Loucy (cell line): ENCODE data around the gene ANAPC15.

Source experiments
- H2AFZ ChIP-seq: fragments of 200-600 bp; sonication (generic); 2 replicates; pipeline ENCODE4 v1.6.0; 2016; ENCODE audit warnings: antibody characterized with exemption, mild to moderate bottlenecking, low read length, moderate library complexity
- H3F3A ChIP-seq: fragments of 200-600 bp; 2 replicates; pipeline ENCODE4 v1.6.0; 2016; ENCODE audit warnings: antibody characterized with exemption, low read depth, mild to moderate bottlenecking
- H3K27me3 ChIP-seq: fragments of 200-600 bp; sonication (generic); 2 replicates; pipeline ENCODE4 v1.6.1; 2014; ENCODE audit warnings: low read length, mild to moderate bottlenecking; ENCODE audit not compliant: insufficient read depth, poor library complexity, severe bottlenecking
- H3K36me3 ChIP-seq: fragments of 200-600 bp; sonication (generic); 2 replicates; pipeline ENCODE4 v1.6.1; 2016; ENCODE audit warnings: low read length; ENCODE audit not compliant: insufficient read depth
- H3K4me1 ChIP-seq: fragments of 200-600 bp; sonication (generic); 2 replicates; pipeline ENCODE4 v1.5.1; 2014; ENCODE audit warnings: low read length, mild to moderate bottlenecking; ENCODE audit not compliant: insufficient read depth, poor library complexity, severe bottlenecking
- H3K4me2 ChIP-seq: fragments of 200-600 bp; sonication (generic); 2 replicates; pipeline ENCODE4 v1.6.0; 2014; ENCODE audit warnings: antibody characterized with exemption, low read length, low read depth, mild to moderate bottlenecking; ENCODE audit not compliant: poor library complexity, severe bottlenecking
- H3K4me3 ChIP-seq: fragments of 200-600 bp; sonication (generic); 2 replicates; pipeline ENCODE4 v1.5.1; 2014; ENCODE audit warnings: low read length, mild to moderate bottlenecking, mixed read lengths; ENCODE audit not compliant: poor library complexity, severe bottlenecking
- H3K79me2 ChIP-seq: fragments of 200-600 bp; sonication (generic); 2 replicates; pipeline ENCODE4 v1.6.1; 2014; ENCODE audit warnings: low read length; ENCODE audit not compliant: insufficient read depth
- H3K9ac ChIP-seq: fragments of 200-600 bp; sonication (generic); 2 replicates; pipeline ENCODE4 v1.6.0; 2014; ENCODE audit warnings: mild to moderate bottlenecking, low read depth, low read length, moderate library complexity; ENCODE audit not compliant: poor library complexity, severe bottlenecking
- H3K9me2 ChIP-seq: fragments of 200-600 bp; sonication (generic); replicated peaks from 2 replicates; pipeline ENCODE4 v1.6.1; 2016; ENCODE audit warnings: low read depth, low read length, mixed read lengths
- H3K9me3 ChIP-seq: fragments of 200-600 bp; sonication (generic); 2 replicates; pipeline ENCODE4 v1.6.1; 2014; ENCODE audit warnings: mild to moderate bottlenecking, antibody characterized with exemption, low read length, low read depth; ENCODE audit not compliant: insufficient read depth
- H4K20me1 ChIP-seq: fragments of 200-600 bp; sonication (generic); 2 replicates; pipeline ENCODE4 v1.6.0; 2014; ENCODE audit warnings: antibody characterized with exemption, low read length, mild to moderate bottlenecking; ENCODE audit not compliant: insufficient read depth, poor library complexity, severe bottlenecking
- CTCF ChIP-seq: fragments of 200-600 bp; sonication (generic); conservative IDR thresholded peaks from 2 replicates; pipeline ENCODE4 v1.5.1; 2014; ENCODE audit warnings: mild to moderate bottlenecking, antibody characterized with exemption, low read length
- EZH2phosphoT487 ChIP-seq: fragments of 200-600 bp; IDR thresholded peaks from 2 replicates; pipeline ENCODE4 v1.6.1; 2018; ENCODE audit warnings: antibody characterized with exemption, mild to moderate bottlenecking, moderate library complexity, borderline replicate concordance

ANAPC15 gene

GRCh38 chr11:72100462-72100861 lies 12.0 kb downstream of the ANAPC15 start:
- Histone ChIP-seq H3K4me1 (peaks cover 45% of the 10 kb centered on the region), H3K9me2 (no peaks in the 10 kb centered on the region), H3K27me3 (no peaks in the 10 kb centered on the region), H3K4me3 (peak overlapping the region; percentile 99), H3K36me3 (peaks cover 18% of the 10 kb centered on the region; the same call in 1 of the 2 replicates), H3K9ac (peak overlapping the region; percentile 98), H3K9me3 (no peaks in the 10 kb centered on the region), H4K20me1 (peaks cover 4% of the 10 kb centered on the region), H3F3A (peaks cover 7% of the 10 kb centered on the region; the same call in 1 of the 2 replicates), H3K79me2 (peaks cover 43% of the 10 kb centered on the region), H3K4me2 (peak overlapping the region; percentile 96), H2AFZ (no peak overlapping the region)
- TF ChIP-seq CTCF (no peak), EZH2phosphoT487 (no peak)

- peak overlapping the region; percentile 98 for H3K9ac ChIP-seq
- peaks cover 18% of the 10 kb centered on the region; the same call in 1 of the 2 replicates for H3K36me3 ChIP-seq
- peak overlapping the region; percentile 99 for H3K4me3 ChIP-seq
- no peak overlapping the region for H2AFZ ChIP-seq
- H3K27me3 ChIP-seq = no peaks in the 10 kb centered on the region
- H3K9me3 ChIP-seq = no peaks in the 10 kb centered on the region
- H3K4me2 ChIP-seq = peak overlapping the region; percentile 96
- peaks cover 7% of the 10 kb centered on the region; the same call in 1 of the 2 replicates for H3F3A ChIP-seq
- peaks cover 45% of the 10 kb centered on the region for H3K4me1 ChIP-seq
- H3K9me2 ChIP-seq = no peaks in the 10 kb centered on the region
- peaks cover 4% of the 10 kb centered on the region for H4K20me1 ChIP-seq
- TF ChIP-seq CTCF (no peak), EZH2phosphoT487 (no peak)
- H3K79me2 ChIP-seq = peaks cover 43% of the 10 kb centered on the region
Measured at GRCh38 chr11:72100009-72100408, 12.5 kb downstream of the ANAPC15 start.

DNA sequence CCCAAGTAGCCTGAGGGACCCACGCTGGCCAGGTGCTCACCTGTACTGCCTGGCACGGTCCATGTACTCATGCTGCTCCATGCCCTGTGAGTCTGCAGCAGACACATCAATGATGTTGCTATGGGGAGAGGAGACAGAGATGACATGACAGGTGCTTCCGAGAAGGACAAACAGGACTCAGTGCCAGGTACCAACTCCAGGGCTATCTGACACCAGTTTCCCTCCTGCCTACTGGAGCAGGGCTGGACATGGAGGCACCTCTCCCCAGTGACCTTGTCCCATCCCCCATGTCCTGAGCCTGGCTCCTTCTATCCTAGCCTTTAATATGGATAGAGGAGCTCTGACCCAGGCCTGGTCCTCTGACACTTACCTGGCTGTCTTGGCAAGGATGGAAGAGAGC lies 13.8 kb downstream of the ANAPC15 start:
- peaks cover 7% of the 10 kb centered on the region; the same call in 1 of the 2 replicates for H3F3A ChIP-seq
- no peak overlapping the region for H3K4me3 ChIP-seq
- peak overlapping the region; percentile 98 for H3K9ac ChIP-seq
- no peaks in the 10 kb centered on the region for H3K9me2 ChIP-seq
- peaks cover 18% of the 10 kb centered on the region; the same call in 1 of the 2 replicates for H3K36me3 ChIP-seq
- TF ChIP-seq CTCF (no peak), EZH2phosphoT487 (no peak)
- peaks cover 42% of the 10 kb centered on the region for H3K4me1 ChIP-seq
- H2AFZ ChIP-seq = no peak overlapping the region
- H3K4me2 ChIP-seq = peak overlapping the region; percentile 96
- H3K27me3 ChIP-seq = no peaks in the 10 kb centered on the region
- H3K9me3 ChIP-seq = no peaks in the 10 kb centered on the region
- H3K79me2 ChIP-seq = peaks cover 43% of the 10 kb centered on the region
- peaks cover 4% of the 10 kb centered on the region for H4K20me1 ChIP-seq
